ENCODE measurements around the gene RNF17. TPM values are rescaled to one million over a fixed set of nuclear protein-coding genes. Genes with fewer than 3 reads are reported as not detected.
A peak's percentile ranks its signal among the peaks of the same experiment; 100 is the strongest.

The RNF17 gene
- total RNA-seq, 5 donors from 2014 or later (not counting 1 experiment from before 2014, with no cell fraction given), result 0.84 TPM; not detected in 4

DNA sequence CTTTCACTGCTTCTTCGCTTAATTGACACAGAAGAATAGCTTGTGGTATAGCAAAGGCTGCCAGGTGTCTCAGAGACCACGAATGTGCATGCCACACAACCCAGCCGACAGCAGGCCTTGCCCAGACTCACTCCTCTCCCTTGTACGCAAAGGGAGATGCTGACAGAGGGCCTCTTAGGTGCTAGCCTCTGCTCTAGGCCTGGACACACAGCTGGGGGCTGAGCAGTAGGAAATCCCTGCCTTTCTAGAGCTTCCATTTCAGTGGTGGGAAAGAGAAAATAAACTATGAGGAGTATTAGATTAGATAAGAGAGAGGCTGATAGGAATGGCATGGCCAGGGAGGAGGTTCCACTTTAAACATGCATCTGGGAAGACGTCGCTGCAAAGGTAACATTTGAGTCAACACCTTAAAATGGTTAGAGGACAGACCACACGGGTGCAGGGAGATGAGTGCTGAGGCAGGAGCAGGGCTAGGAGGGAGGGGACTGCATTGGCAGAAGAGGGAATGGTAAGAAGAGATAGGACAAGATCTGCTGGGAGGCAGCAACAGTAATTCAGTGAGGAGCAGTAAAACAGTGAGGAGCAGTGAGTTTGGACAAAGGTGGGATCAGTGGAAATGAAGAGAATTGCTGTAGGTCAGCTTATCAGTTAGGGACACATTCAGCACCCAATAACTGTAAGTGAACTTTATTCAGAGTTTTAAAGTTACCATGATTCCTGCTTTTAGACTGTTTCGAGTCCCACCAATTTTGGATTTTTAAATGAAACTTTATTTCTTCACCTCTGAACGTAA, 100.0 kb downstream of the RNF17 start:
- Mint-ChIP-seq H3K27ac (no peak overlapping the region), H3K4me1 (peaks cover 0 to 4% (median 4%) of the 10 kb centered on the region in 3 donors), H3K36me3 (no peaks in the 10 kb centered on the region), H3K4me3 (no peak overlapping the region), H3K27me3 (peaks cover 6 to 8% of the 10 kb centered on the region in 2 donors), H3K9me3 (no peaks in the 10 kb centered on the region)
- no peaks in the 10 kb centered on the region for H3K36me3 ChIP-seq (ENCODE audit: control insufficient read depth in 2 of 2, extremely low read depth in 1 of 2, insufficient read depth in 1 of 2, low read length in 1 of 2)
- H3K27me3 ChIP-seq (replicated peaks in 1 of 2; ENCODE audit: control insufficient read depth in 2 of 2, extremely low read depth in 1 of 2, insufficient read depth in 2 of 2, low read length in 1 of 2), result no peaks in the 10 kb centered on the region
- no peak overlapping the region for H3K27ac ChIP-seq (ENCODE audit: low read length)
- H3K9me3 ChIP-seq, result no peaks in the 10 kb centered on the region
- no peak overlapping the region for H3K4me3 ChIP-seq (ENCODE audit: control insufficient read depth in 1 of 2, extremely low read depth in 1 of 2, low read length in 1 of 2)
- POLR2A ChIA-PET, result no interaction called here
- ATAC-seq (replicated peaks in 1 of 4) (no peak), DNase-seq (no peak)
- CTCF ChIA-PET, result no interaction called here
- no peaks in the 10 kb centered on the region for H3K4me1 ChIP-seq (ENCODE audit: control insufficient read depth in 1 of 2, extremely low read depth in 1 of 2, insufficient read depth in 2 of 2, low read length in 2 of 2)
- WGBS (ENCODE audit: insufficient coverage), result 65% methylated on average over 8 of the region's 9 CpGs

DNA sequence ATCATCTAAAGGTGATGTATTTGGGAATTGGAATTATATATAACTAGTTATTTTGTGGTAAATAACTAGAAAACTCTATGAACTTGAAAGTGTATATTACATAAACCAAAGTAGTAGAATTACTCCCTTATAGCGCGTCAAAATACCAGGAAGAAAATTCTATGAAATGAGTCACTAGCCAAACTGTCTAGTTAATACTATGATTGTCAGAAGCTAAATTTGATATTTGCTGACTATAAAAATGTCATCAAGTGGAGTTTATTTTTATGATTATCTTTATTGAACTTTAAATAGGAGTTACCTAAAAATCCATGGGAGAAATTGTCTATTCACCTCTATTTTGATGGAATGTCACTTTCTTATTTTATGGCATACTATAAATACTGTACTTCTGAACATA, 100.6 kb downstream of the RNF17 start:
- no peak overlapping the region for H3K27ac Mint-ChIP-seq
- H3K36me3 ChIP-seq (ENCODE audit: control insufficient read depth in 2 of 2, extremely low read depth in 1 of 2, insufficient read depth in 1 of 2, low read length in 1 of 2), result no peaks in the 10 kb centered on the region
- ATAC-seq (replicated peaks in 1 of 4), result no peak
- no peaks in the 10 kb centered on the region for H3K36me3 Mint-ChIP-seq
- H3K27me3 Mint-ChIP-seq, result peaks cover 8 to 11% of the 10 kb centered on the region in 2 donors
- no peak overlapping the region for H3K4me3 ChIP-seq (ENCODE audit: control insufficient read depth in 1 of 2, extremely low read depth in 1 of 2, low read length in 1 of 2)
- H3K4me1 Mint-ChIP-seq, result peaks cover 0 to 4% (median 4%) of the 10 kb centered on the region in 3 donors
- no peaks in the 10 kb centered on the region for H3K27me3 ChIP-seq (replicated peaks in 1 of 2; ENCODE audit: control insufficient read depth in 2 of 2, extremely low read depth in 1 of 2, insufficient read depth in 2 of 2, low read length in 1 of 2)
- H3K9me3 ChIP-seq, result no peaks in the 10 kb centered on the region
- POLR2A ChIA-PET, result no interaction called here
- no peaks in the 10 kb centered on the region for H3K4me1 ChIP-seq (ENCODE audit: control insufficient read depth in 1 of 2, extremely low read depth in 1 of 2, insufficient read depth in 2 of 2, low read length in 2 of 2)
- CTCF ChIA-PET, result no interaction called here
- DNase-seq, result no peak
- no peaks in the 10 kb centered on the region for H3K9me3 Mint-ChIP-seq
- no peak overlapping the region for H3K4me3 Mint-ChIP-seq
- WGBS (ENCODE audit: insufficient coverage), result no CpG with 5 or more reads among the region's 2 CpGs
- no peak overlapping the region for H3K27ac ChIP-seq (ENCODE audit: low read length)

DNA sequence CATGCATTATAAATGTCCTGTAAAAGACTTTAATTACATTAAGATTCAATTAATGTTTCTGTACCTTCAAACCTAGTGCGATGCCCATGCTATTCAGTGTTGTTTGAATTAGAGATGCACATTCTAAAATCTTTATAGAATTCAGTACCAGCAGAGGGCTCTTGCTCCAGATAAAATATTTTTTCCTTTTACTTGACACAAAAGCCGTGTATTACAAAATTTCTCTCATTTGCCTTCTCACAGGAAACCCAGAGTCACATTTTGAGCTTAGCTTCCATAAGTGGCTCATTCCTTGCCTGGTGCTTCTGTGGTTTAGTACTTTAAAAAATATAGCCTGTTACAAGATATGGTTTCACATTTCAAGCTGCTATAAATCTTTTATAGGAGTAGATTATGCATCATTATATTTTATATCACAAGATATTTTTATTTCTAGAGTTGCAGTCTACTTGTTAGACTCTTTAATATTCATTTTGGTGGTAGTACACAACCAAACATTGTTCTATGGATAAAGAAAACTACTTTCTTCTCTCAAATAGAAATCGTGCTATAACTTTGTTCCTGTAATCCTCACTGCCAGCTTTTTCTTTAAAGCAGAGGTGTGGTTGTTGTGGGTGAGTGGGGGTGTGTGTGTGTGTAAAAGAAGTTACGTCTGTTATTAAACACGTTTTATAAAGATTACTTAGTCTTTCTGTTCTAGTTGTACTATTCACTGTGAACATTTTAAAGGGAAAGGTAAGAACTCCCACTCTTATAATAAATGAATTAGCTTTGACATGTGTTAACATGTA, 101.4 kb downstream of the RNF17 start:
- ATAC-seq (replicated peaks in 1 of 4), result no peak
- no peak overlapping the region for H3K4me3 ChIP-seq (ENCODE audit: control insufficient read depth in 1 of 2, extremely low read depth in 1 of 2, low read length in 1 of 2)
- H3K4me3 Mint-ChIP-seq, result no peak overlapping the region
- H3K4me1 Mint-ChIP-seq, result peaks cover 0 to 4% (median 4%) of the 10 kb centered on the region in 3 donors
- H3K27me3 ChIP-seq (replicated peaks in 1 of 2; ENCODE audit: control insufficient read depth in 2 of 2, extremely low read depth in 1 of 2, insufficient read depth in 2 of 2, low read length in 1 of 2), result peaks cover 0 to 3% of the 10 kb centered on the region in 2 experiments
- WGBS (ENCODE audit: insufficient coverage), result 0% methylated on average over 1 of the region's 5 CpGs
- H3K27ac ChIP-seq (ENCODE audit: low read length), result no peak overlapping the region
- no peaks in the 10 kb centered on the region for H3K9me3 ChIP-seq
- H3K27me3 Mint-ChIP-seq, result peaks cover 8 to 14% of the 10 kb centered on the region in 2 donors
- no peaks in the 10 kb centered on the region for H3K36me3 ChIP-seq (ENCODE audit: control insufficient read depth in 2 of 2, extremely low read depth in 1 of 2, insufficient read depth in 1 of 2, low read length in 1 of 2)
- H3K4me1 ChIP-seq (ENCODE audit: control insufficient read depth in 1 of 2, extremely low read depth in 1 of 2, insufficient read depth in 2 of 2, low read length in 2 of 2), result no peaks in the 10 kb centered on the region
- H3K27ac Mint-ChIP-seq, result no peak overlapping the region
- CTCF ChIA-PET, result interaction anchor here in 1 of 2 donors (0.6 to 0.8 kb wide), 4 partner anchors 102 to 1889 kb away, joined by 3 to 4 read pairs (median 3); no protein-coding TSS in a partner anchor
- peak in 1 of 35 experiments; percentile 0 for DNase-seq
- POLR2A ChIA-PET, result no interaction called here
- no peaks in the 10 kb centered on the region for H3K9me3 Mint-ChIP-seq
- no peaks in the 10 kb centered on the region for H3K36me3 Mint-ChIP-seq

DNA sequence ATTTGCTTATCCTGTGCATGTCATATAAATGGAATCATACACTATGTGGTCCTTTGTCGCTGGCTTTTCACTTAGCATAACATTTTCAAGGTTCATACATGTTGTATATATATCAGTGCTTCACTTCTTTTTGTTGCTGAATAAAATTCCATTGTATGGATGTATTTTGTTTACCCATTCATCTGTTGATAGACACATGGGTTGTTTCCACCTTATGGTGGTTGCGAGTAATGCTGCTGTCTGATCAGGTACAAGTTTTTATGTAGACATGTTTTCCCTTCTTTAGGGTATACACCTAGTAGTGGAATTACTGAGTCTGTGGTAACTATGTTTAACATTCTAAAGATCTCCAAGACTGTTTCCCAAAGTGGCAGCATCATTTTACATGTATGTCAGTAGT, 102.5 kb downstream of the RNF17 start:
- DNase-seq, result no peak
- H3K4me1 Mint-ChIP-seq, result peaks cover 0 to 4% (median 4%) of the 10 kb centered on the region in 3 donors
- H3K27ac Mint-ChIP-seq, result no peak overlapping the region
- no peak overlapping the region for H3K27ac ChIP-seq (ENCODE audit: low read length)
- ChIA-PET POLR2A (no interaction called here), CTCF (interaction anchor here in 1 of 2 donors (0.7 kb wide), 1 partner anchor 101 kb away, joined by 3 read pairs; no protein-coding TSS in a partner anchor)
- no CpG with 5 or more reads among the region's 2 CpGs for WGBS (ENCODE audit: insufficient coverage)
- no peak overlapping the region for H3K4me3 Mint-ChIP-seq
- no peaks in the 10 kb centered on the region for H3K36me3 ChIP-seq (ENCODE audit: control insufficient read depth in 2 of 2, extremely low read depth in 1 of 2, insufficient read depth in 1 of 2, low read length in 1 of 2)
- no peaks in the 10 kb centered on the region for H3K4me1 ChIP-seq (ENCODE audit: control insufficient read depth in 1 of 2, extremely low read depth in 1 of 2, insufficient read depth in 2 of 2, low read length in 2 of 2)
- H3K36me3 Mint-ChIP-seq, result no peaks in the 10 kb centered on the region
- ATAC-seq (replicated peaks in 1 of 4), result no peak
- no peaks in the 10 kb centered on the region for H3K9me3 ChIP-seq
- H3K4me3 ChIP-seq (ENCODE audit: control insufficient read depth in 1 of 2, extremely low read depth in 1 of 2, low read length in 1 of 2), result no peak overlapping the region
- peaks cover 0 to 7% of the 10 kb centered on the region in 2 experiments for H3K27me3 ChIP-seq (replicated peaks in 1 of 2; ENCODE audit: control insufficient read depth in 2 of 2, extremely low read depth in 1 of 2, insufficient read depth in 2 of 2, low read length in 1 of 2)
- H3K9me3 Mint-ChIP-seq, result no peaks in the 10 kb centered on the region
- peaks cover 11 to 14% of the 10 kb centered on the region in 2 donors for H3K27me3 Mint-ChIP-seq

DNA sequence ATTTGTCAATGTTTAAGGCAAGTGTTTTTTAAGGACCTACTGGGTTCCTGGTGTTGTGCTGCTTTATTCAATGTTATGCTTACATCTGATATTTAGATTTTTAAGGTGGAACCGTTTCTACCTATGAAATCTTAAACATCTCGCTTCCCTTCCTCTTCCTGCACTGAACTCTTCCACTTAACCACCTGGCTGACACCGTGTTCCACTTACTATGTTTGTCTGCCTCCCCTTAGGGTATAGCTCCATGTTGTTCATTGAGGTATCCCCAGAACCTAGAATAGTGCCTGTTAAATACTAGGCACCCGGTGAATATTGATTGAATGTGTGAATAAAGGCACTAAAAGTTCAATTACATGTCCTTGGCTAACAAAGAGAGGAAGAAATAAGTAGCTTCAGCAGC, 104.9 kb downstream of the RNF17 start:
- DNase-seq (no peak), ATAC-seq (replicated peaks in 1 of 4) (no peak)
- Histone ChIP-seq H3K27ac (ENCODE audit: low read length) (no peak overlapping the region), H3K9me3 (no peaks in the 10 kb centered on the region), H3K4me3 (ENCODE audit: control insufficient read depth in 1 of 2, extremely low read depth in 1 of 2, low read length in 1 of 2) (no peak overlapping the region), H3K4me1 (ENCODE audit: control insufficient read depth in 1 of 2, extremely low read depth in 1 of 2, insufficient read depth in 2 of 2, low read length in 2 of 2) (no peaks in the 10 kb centered on the region), H3K36me3 (ENCODE audit: control insufficient read depth in 2 of 2, extremely low read depth in 1 of 2, insufficient read depth in 1 of 2, low read length in 1 of 2) (no peaks in the 10 kb centered on the region), H3K27me3 (replicated peaks in 1 of 2; ENCODE audit: control insufficient read depth in 2 of 2, extremely low read depth in 1 of 2, insufficient read depth in 2 of 2, low read length in 1 of 2) (peaks cover 0 to 8% of the 10 kb centered on the region in 2 experiments)
- no peak overlapping the region for H3K27ac Mint-ChIP-seq
- no peaks in the 10 kb centered on the region for H3K9me3 Mint-ChIP-seq
- peaks cover 15 to 21% of the 10 kb centered on the region in 2 donors for H3K27me3 Mint-ChIP-seq
- ChIA-PET POLR2A (no interaction called here), CTCF (interaction anchor here in 1 of 2 donors (0.8 kb wide), 1 partner anchor 253 kb away, joined by 8 read pairs; no protein-coding TSS in a partner anchor)
- peaks cover 0 to 4% (median 4%) of the 10 kb centered on the region in 3 donors for H3K4me1 Mint-ChIP-seq
- no peaks in the 10 kb centered on the region for H3K36me3 Mint-ChIP-seq
- no CpG with 5 or more reads among the region's 4 CpGs for WGBS (ENCODE audit: insufficient coverage)
- no peak overlapping the region for H3K4me3 Mint-ChIP-seq

DNA sequence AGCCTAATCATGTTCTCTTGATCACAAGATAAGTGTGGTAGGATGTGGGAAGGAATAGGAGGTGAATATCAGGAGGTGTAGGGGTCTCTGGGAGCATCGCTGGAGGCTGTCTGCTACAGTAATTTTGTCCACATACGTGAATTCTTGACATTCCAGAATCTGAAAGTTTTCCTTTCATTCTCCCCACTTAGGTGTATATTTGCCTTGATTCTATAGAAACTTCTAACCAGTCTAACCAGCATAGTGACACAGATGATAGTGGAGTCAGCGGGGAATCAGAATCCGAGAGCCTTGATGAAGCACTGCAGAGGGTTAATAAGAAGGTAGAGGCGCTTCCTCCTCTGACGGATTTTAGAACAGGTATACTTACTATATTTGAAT, 106.4 kb downstream of the RNF17 start:
- H3K27ac Mint-ChIP-seq, result no peak overlapping the region
- Histone ChIP-seq H3K27ac (ENCODE audit: low read length) (no peak overlapping the region), H3K4me3 (ENCODE audit: control insufficient read depth in 1 of 2, extremely low read depth in 1 of 2, low read length in 1 of 2) (no peak overlapping the region), H3K36me3 (ENCODE audit: control insufficient read depth in 2 of 2, extremely low read depth in 1 of 2, insufficient read depth in 1 of 2, low read length in 1 of 2) (no peaks in the 10 kb centered on the region), H3K4me1 (ENCODE audit: control insufficient read depth in 1 of 2, extremely low read depth in 1 of 2, insufficient read depth in 2 of 2, low read length in 2 of 2) (no peaks in the 10 kb centered on the region), H3K9me3 (no peaks in the 10 kb centered on the region), H3K27me3 (replicated peaks in 1 of 2; ENCODE audit: control insufficient read depth in 2 of 2, extremely low read depth in 1 of 2, insufficient read depth in 2 of 2, low read length in 1 of 2) (peaks cover 0 to 8% of the 10 kb centered on the region in 2 experiments)
- peaks cover 23 to 31% of the 10 kb centered on the region in 2 donors for H3K27me3 Mint-ChIP-seq
- H3K9me3 Mint-ChIP-seq, result no peaks in the 10 kb centered on the region
- H3K4me3 Mint-ChIP-seq, result no peak overlapping the region
- ChIA-PET CTCF (no interaction called here), POLR2A (no interaction called here)
- WGBS (ENCODE audit: insufficient coverage), result no CpG with 5 or more reads among the region's 6 CpGs
- H3K4me1 Mint-ChIP-seq, result peaks cover 0 to 4% (median 4%) of the 10 kb centered on the region in 3 donors
- no peaks in the 10 kb centered on the region for H3K36me3 Mint-ChIP-seq
- no peak for DNase-seq
- no peak for ATAC-seq (replicated peaks in 1 of 4)
